Right ventricle myocardium superior (tissue), 1 donor: ENCODE results near the gene CHD8. TPM values are rescaled to one million over a fixed set of nuclear protein-coding genes. Genes with fewer than 3 reads are reported as not detected.
"Not testable (repeated sequence)": the region's sequence is repeated elsewhere in the genome, so short reads cannot be mapped to it uniquely, and the experiment has no call there.

Source experiments
- ATAC-seq: fragments of 200-7000 bp; cut with Tn5 transposase; one replicate; pipeline ENCODE4 v1.9.1; 2020; ENCODE audit warnings: mild to moderate bottlenecking; ENCODE audit not compliant: poor library complexity
- DNase-seq: peaks from one replicate; pipeline ENCODE4 v3.0.0-alpha.2; 2020
- intact Hi-C: fragments of 100-400 bp; cut with DNase I; formaldehyde crosslinking; loops from one replicate; pipeline ENCODE4 v1.11.2; 2022
- total RNA-seq: library from RNA; stranded (reverse); fragmentation: NEBNext Ultra II Directional; extraction: Animal tissue kit (Norgen Biotek cat#: 25700); gene quantifications from one replicate; pipeline ENCODE4 v1.2.1, GENCODE V29; 2021
- donor health status: DM: no; HTN: yes; CAD: no; lungs with severe emphysema.

CHD8 gene
- total RNA-seq, 1 donor from 2014 or later: 25.5 TPM

DNA sequence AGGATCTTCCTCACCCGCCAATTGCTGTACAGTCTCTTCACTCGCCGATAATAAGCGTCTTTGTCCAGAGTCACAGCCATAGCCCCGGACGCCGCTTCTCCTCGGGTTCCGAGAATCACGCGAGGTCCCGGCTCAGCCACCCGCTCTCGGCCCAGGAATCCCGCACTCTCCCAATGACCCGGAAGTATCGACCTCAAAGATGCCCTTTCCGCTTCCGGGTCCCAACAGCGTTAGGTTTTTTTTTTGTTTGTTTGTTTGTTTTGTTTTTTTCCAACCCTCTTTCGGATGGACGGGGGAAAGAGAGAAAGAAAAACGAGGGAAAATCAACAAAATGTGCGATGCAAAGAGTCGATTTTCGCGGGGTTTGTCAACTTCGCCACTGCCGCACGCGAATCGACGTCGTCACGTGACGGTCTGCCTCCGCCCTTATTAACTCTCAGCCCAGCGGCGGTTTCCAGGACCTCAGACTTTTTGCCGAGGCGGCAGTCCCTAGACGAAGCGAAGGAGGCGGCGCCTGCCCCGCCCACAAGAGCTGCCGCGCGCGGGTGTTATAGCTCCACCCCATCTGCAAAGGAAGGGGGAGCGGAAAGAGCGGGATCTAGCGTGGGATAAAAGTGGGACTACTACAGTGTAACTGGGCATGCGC is 72.0 kb downstream of the CHD8 start, which contains the start of gene SUPT16H:
TSS of gene SUPT16H (minus strand) at position 172 of the 646 bp plus-strand sequence. CDS start at position 80, 92 bp downstream.
- ATAC-seq: peak; percentile 99
- intact Hi-C loops: no loop called here
- DNase-seq: peak; percentile 98

DNA sequence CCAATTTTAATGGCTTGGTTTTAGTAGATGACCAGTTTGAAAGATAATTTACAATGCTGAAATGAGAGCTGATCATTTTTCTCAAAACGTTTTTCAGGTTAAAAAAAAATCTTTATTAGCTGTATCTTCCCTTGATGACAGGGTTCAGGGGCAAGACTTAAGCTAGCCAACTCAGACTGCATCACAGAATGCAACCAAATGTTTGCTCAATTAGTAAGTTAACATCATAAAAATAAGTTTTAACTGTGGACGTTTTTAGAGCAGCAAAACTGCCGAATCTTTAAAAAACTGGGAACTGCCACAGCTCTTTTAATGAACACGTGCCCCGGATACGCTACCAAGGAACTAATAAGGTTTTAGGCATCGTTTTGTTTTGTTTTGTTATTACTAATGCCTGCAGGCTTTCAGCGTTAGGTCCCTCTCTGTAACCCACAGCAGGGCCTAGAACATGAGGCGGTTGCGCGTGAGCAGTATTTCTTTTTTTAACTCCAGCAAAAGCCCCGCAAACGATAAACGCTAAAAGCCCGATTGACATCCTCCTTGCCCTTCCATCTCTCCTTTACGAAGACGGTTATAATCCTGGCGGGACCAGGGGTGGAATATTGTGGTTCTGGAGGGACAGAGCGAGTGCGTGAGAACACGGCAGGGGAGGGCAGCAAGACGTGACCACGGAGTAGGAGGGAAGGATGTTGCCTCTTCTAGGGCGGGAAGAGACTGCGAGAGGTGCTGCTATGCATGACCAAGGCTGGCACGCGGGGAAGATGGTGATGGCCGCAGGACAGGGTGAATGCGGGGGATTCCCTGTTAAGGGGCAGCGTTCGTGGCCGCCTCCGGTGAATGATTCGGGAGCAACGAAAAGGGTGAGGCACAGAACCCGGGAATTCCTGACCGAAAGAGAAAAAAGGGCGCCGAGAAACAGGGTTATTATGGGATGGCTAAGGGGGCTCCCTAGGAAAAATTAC is 72.8 kb downstream of the CHD8 start:
- intact Hi-C loops: no loop called here
- ATAC-seq (peak; percentile 35), DNase-seq (peak; percentile 54)

DNA sequence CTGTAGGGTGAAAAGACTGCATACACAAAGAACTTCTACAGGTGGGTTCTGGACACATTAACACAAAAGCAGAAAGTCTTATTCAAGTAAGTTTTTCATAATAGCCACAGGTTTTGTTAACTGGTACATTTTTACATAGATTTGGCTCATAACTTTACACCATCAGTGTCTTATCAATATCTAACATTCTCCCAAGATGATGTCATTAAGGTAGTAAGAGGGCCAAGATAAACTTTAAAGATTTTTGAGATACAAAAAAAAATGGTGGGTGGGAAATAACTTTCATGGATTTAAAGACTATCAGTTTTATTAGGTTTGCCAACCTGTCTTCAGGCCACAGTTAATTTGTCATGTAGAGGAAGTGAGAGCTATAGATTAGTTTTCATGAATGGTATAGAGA is 73.8 kb downstream of the CHD8 start:
- no peak for ATAC-seq
- DNase-seq: no peak
- intact Hi-C loops: no loop called here

DNA sequence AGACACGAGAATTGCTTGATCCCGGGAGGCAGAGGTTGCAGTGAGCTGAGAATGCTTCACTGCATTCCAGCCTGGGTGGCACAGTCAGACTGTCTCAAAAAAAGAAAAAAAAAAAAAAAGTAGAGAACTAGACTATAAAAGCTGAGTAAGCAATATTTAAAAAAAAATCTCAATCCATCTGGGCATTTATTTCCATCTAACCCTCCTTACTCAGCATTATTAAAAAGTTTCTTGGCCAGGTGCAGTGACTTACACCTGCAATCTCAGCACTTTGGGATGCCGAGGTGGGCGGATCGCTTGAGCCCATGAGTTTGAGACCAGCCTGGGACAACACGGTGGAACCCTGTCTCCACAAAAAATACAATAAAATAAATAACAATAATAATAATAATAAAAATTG is 76.6 kb downstream of the CHD8 start:
- DNase-seq (no peak), ATAC-seq (no peak)
- intact Hi-C loops: no loop called here

DNA sequence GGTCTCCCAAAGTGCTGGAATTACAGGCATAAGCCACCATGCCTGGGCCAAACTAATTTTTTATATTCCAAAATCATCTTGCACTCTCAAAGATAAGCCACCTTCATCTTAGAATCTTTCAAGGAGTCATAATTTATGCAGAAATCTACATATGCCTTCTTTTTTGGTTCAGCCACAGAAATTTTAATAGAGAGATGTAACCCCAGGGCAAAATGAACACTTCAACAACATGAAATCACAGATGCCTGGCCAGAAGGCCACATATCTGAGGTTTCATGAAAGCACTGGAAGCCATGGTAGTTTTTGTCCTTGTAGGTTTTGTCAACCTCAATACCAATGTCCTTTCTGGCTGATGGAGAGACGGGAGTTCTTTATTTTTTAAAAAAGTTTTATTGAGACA is 81.9 kb downstream of the CHD8 start:
- intact Hi-C loops: no loop called here
- DNase-seq (no peak), ATAC-seq (no peak)

DNA sequence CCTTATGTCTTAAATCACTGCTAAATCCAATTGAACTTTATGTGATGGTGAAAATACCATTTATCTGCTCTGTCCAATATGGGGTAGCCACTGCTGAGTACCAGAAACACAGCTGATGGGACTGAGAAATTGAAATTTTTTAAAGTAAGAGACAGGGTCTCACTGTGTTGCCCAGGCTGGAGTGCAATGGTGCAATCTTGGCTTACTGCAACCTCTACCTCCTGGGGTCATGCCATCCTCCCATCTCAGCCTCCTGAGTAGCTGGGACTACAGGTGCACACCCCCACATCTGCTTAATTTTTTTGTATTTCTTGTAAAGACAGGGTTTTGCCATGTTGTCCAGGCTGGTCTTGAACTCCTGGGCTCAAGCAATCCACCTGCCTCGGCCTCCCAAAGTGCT is 83.1 kb downstream of the CHD8 start:
- intact Hi-C loops, ATAC-seq, DNase-seq: not testable (repeated sequence)

DNA sequence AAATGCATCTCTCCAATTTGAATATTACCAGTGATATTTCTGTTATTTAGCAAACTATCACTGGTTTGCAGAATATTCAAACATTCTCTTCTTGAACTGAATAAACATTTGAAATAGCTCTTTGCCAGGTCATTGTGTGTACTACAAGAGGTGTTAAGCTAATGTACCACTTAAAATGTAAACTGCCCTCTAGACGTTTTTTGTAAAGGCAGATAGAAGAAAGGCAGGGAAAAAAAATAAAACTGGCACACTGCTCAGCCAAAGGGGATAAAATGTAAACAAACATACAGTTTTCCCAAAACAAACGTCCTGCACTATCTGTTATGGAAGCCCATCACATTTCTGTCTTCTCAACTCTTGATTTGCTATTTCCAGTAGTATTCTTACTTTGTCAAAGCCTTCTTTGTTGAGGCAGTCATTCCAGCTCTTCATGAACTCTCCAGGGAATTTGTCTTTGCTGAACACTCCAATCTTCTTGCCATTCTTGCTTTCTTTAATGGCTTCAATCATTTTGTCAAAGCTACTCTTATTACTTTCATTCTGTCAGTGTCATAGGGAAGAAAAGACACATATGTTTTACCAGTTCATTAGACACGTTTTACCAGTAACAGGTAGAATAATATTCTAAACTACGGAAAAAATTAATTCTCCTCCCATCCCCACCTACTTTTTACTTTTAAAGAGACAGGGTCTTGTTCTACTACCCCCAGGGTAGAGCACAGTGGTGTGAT is 85.8 kb downstream of the CHD8 start:
- intact Hi-C loops: no loop called here
- DNase-seq (no peak), ATAC-seq (no peak)

DNA sequence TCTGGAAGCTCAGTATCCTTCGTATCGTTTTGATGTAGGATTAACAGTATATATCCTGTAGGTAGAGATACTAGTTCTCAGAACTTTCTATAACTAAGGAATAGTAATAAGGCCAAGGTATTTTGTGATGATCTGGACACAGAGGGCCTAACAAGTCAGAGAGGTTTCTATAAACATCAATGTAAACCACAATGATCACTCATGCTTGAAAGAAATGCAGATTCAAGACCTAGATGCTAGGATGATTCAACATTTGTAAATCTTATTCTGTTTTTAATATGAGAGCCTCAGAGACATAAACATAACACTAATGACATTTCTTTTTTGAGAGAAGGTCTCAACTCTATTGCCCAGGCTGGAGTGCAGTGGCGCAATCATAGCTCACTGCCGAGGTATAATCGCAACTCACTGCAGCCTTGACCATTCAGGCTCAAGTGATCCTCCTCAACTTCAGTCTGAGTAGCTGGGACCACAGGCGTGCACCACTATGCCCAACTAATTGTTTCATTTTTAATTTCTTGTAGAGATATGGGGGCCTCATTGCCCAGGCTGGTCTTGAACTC is 88.3 kb downstream of the CHD8 start:
- ATAC-seq (no peak), DNase-seq (no peak)
- intact Hi-C loops: no loop called here

DNA sequence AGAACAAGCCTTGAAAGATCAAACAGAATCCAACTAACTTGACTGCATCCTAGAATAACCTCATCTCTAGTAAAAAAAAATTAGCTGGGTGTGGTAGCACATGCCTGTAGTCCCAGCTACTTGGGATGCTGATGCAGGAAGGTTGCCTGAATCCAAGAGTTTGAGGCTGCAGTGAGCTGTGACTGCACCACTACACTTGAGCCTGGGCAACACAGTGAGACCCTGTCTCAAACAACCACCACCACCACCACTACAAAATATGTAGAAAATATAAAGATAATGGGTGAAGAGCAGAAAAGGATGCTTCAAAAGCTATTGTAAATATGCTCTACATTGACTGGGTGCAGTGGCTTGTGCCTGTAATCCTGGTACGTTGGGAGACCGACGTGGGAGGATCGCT is 99.4 kb downstream of the CHD8 start:
- intact Hi-C loops: loop anchor here (5.0 to 10.0 kb wide), 2 partner anchors 51 to 122 kb away; no protein-coding TSS in a partner anchor
- no peak for DNase-seq

DNA sequence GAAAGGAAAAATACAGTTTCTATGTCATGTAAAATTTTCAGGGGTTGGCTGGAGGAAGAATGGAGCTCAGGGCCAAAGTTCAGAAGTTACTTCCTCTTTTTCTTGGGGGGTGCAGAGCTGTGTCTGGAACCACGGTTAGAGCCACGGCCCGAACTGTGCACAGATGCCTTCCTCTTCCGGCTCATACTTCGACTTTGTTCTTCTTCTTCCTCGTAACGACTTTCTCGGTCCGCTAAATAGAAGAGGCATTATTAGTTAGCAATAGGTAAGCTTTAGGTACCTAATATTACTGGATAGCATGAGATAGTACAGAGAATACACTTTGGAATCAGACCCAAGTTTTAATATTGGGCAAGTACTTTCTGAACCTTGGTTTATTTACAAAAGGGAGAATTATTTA is 103.3 kb downstream of the CHD8 start:
- ATAC-seq: peak; percentile 52
- peak; percentile 47 for DNase-seq
- intact Hi-C loops: loop anchor here (10.0 kb wide), 1 partner anchor 118 kb away; no protein-coding TSS in a partner anchor

More for the DNA sequence above, 99.4 kb downstream of the CHD8 start:
- ATAC-seq: no peak

DNA sequence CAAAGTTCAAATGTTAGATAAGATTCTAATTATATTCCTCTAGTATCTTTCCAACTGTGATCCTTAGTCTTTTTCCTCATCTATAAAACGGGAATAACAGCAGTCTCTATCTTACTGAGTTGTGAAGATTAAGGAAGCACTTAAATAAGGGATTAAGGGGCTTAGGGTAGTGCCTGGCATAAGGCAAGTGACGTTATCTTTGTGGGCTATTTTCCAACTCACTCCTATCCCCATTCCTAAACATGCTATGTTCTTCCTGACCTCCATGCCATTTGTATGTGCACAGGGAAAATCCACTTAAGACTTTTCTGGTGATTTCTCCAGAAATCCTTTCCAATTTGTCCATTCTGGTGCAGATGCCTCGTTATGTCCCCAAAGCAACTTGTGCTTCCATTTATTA is 105.4 kb downstream of the CHD8 start:
- no peak for DNase-seq
- intact Hi-C loops: loop anchor here (10.0 kb wide), 1 partner anchor 116 kb away; no protein-coding TSS in a partner anchor
- ATAC-seq: no peak

DNA sequence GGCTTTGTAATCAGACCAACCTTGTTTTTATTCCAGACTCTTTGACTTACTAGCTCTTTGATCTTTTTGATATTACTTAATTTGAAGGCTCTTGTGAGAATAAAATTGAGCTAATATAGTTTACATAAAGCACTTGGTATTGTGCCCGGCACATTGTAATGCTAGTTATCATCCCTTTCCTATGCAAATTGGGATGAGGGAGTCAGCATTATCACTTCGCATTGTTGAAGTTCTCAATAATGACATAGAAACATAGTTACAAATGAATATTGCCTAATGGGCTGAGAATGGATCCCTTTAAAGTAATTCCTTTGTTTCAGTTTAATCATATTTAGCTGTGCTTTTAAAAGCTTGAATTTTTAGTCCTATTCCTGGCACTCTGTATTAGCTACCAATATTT is 108.7 kb downstream of the CHD8 start:
- DNase-seq: no peak
- intact Hi-C loops: no loop called here
- no peak for ATAC-seq

DNA sequence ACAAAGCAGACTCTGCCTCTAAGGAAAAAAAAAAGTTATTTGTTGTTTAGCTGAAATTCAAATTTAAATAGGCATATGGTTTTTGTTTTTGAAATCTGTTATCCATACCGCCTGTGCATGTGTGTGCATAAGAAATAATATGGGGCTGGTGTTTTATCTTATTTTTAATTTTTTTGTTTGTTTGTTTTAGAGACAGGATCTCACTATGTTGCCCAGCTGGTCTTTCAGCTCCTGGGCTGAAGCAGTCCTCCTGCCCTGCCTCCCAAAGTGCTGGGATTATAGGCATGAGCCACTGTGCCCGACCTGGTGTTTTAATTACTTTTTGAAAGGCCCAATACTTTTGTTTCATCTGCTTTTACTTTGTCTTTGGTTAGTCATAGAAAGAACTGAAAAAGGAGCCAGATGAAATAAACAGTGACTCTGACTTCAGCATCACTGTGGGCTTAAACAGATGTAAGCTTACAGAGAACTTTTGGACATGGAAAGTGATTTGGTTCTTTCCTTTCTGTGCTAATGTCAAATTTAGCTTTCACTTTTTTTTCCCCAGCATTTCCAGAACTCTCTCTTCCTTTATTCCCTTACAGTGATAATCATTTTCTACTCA is 109.3 kb downstream of the CHD8 start:
- no peak for ATAC-seq
- intact Hi-C loops: no loop called here
- DNase-seq: no peak

DNA sequence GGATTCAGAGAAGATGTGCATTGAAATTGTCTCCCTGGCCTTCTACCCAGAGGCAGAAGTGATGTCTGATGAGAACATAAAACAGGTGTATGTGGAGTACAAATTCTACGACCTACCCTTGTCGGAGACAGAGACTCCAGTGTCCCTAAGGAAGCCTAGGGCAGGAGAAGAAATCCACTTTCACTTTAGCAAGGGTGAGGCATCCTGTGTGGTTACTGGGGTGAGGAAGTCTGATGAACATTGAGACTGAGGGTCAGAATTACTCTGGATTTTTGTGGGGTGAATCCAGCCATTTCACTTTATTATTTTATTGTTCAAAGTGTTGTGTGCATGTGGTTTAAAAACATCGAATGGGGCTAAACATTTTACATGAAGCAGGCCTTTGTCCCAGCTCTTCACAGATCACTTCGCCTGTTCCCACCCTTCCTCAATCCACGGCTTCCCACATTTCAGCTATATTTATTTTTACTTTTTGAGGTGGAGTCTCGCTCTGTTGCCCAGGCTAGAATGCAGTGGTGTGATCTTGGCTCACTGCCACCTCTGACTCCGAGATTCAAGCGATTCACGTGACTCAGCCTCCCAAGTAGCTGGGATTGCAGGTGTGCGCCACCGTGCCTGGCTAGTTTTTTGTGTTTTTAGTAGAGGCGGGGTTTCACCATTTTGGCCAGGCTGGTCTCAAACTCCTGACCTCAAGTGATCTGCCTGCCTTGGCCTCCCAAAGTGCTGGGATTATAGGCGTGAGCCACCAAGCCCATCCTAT is 112.7 kb downstream of the CHD8 start:
- intact Hi-C loops: no loop called here
- DNase-seq (no peak), ATAC-seq (no peak)
